C4-2B (cell line): ENCODE data around the gene CDKAL1.

ENCODE experiments used
- H3K27ac ChIP-seq: fragments of 450-650 bp; 2 replicates; pipeline ENCODE4 v1.5.1; 2017
- CTCF ChIP-seq: fragments of 450-650 bp; conservative IDR thresholded peaks from 2 replicates; pipeline ENCODE4 v1.5.1; 2017; ENCODE audit warnings: mild to moderate bottlenecking
- ZFX ChIP-seq: fragments of 450-650 bp; IDR thresholded peaks from 2 replicates; pipeline ENCODE4 v1.6.1; 2017

Gene CDKAL1

GRCh38 chr6:21100991-21101390 is 566.7 kb downstream of the CDKAL1 start:
- H3K27ac ChIP-seq = no peak overlapping the region
- TF ChIP-seq ZFX = no peak
- no peak for TF ChIP-seq CTCF

GRCh38 chr6:21101694-21102093 is 567.4 kb downstream of the CDKAL1 start:
- no peak for TF ChIP-seq CTCF
- TF ChIP-seq ZFX = no peak
- no peak overlapping the region for H3K27ac ChIP-seq

- TF ChIP-seq CTCF (no peak), ZFX (no peak)
- peak overlapping the region; percentile 46; the same call in 1 of the 2 replicates for H3K27ac ChIP-seq
Measured at GRCh38 chr6:21102201-21102600, 567.9 kb downstream of the CDKAL1 start.

GRCh38 chr6:21102624-21103023 is 568.4 kb downstream of the CDKAL1 start:
- peak overlapping the region; percentile 46; the same call in 1 of the 2 replicates for H3K27ac ChIP-seq

GRCh38 chr6:21103626-21104224 is 569.5 kb downstream of the CDKAL1 start:
- no peak overlapping the region for H3K27ac ChIP-seq
- no peak for TF ChIP-seq ZFX
- TF ChIP-seq CTCF = no peak

More at GRCh38 chr6:21102624-21103023, 568.4 kb downstream of the CDKAL1 start:
- no peak for TF ChIP-seq CTCF
- TF ChIP-seq ZFX = no peak

GRCh38 chr6:21104288-21104687 is 570.0 kb downstream of the CDKAL1 start:
- TF ChIP-seq ZFX (no peak), CTCF (no peak)
- no peak overlapping the region for H3K27ac ChIP-seq

GRCh38 chr6:21107796-21108195 is 573.5 kb downstream of the CDKAL1 start:
- TF ChIP-seq CTCF (no peak), ZFX (no peak)
- H3K27ac ChIP-seq = no peak overlapping the region
